Rectal smooth muscle tissue (tissue), 1 donor: Measurements from ENCODE around the gene TSHZ2.

Experiments used
- H3K27ac ChIP-seq: one replicate; pipeline ENCODE4 v1.7.0; 2013; ENCODE audit warnings: low read depth, low read length, inconsistent platforms
- H3K27me3 ChIP-seq: one replicate; pipeline ENCODE4 v1.7.0; 2013; ENCODE audit warnings: low read length; ENCODE audit not compliant: control insufficient read depth, insufficient read depth
- H3K36me3 ChIP-seq: one replicate; pipeline ENCODE4 v1.7.0; 2013; ENCODE audit warnings: low read length; ENCODE audit not compliant: control insufficient read depth, insufficient read depth
- H3K4me1 ChIP-seq: one replicate; pipeline ENCODE4 v1.7.0; 2013; ENCODE audit warnings: low read length; ENCODE audit not compliant: control insufficient read depth, insufficient read depth
- H3K4me3 ChIP-seq: one replicate; pipeline ENCODE4 v1.7.0; 2013; ENCODE audit warnings: low read length
- H3K9ac ChIP-seq: one replicate; pipeline ENCODE4 v1.7.0; 2013; ENCODE audit warnings: low read length

TSHZ2 gene

DNA sequence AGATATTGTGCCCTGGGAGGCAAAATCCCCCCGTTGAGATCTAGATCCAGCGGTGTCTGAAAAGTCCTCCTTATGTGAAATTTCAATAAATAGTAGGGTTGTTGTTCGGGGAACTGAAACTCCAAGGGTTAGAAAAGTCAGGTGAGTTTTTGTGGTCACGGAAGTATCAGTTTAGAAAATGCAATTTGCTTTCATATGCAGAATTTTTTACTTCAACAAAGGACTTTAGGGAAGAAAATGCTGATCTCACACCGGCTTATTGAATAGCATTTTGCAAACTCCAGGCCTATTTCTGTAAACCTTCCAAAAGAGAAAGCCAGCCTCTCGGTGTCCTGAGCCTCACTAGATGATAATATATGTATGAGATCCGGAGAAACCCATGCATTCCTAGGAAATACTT lies 254.7 kb downstream of the TSHZ2 start:
- no peak overlapping the region for H3K9ac ChIP-seq
- no peak overlapping the region for H3K4me3 ChIP-seq
- H3K27ac ChIP-seq, result no peak overlapping the region
- no peaks in the 10 kb centered on the region for H3K27me3 ChIP-seq
- H3K4me1 ChIP-seq, result no peaks in the 10 kb centered on the region
- no peaks in the 10 kb centered on the region for H3K36me3 ChIP-seq

DNA sequence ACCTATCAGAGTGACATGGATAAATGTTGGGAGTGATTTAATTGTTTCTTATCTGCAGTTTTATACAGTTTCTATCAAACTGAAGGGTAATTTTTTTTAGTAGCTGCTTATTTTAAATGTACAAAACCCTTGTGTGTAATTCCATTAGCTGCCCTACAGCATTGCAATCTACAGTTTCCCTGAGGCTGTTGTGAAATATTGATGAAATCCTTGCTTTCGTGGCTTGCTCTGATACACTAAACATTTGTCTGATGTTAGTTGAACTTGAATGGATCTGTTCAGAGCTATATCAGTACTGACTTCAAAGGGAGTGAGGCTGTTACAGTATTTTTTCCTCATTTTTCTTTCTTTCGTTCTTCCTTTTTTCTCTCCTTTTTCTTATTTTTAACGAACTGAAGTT lies 255.4 kb downstream of the TSHZ2 start:
- Histone ChIP-seq H3K9ac (no peak overlapping the region), H3K27me3 (no peaks in the 10 kb centered on the region), H3K27ac (no peak overlapping the region), H3K36me3 (no peaks in the 10 kb centered on the region), H3K4me3 (no peak overlapping the region), H3K4me1 (no peaks in the 10 kb centered on the region)

DNA sequence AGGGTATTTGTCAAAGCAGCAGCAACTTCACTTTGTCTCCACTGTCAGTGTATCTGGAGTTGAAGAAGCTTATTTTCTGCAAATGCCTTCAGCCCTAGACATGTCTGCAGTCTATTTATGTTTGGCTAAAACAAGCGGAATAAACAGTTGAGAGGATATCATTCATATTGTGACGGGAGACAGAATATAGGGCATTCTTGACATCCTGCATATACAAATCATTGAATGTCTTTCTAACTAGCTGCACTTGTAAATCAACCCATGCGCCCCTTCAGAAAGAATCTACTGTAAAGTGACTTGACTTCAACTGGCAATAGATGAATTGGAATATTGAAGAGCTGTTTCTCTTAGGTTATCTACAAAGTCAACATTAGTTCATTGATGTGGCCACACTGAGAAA lies 258.9 kb downstream of the TSHZ2 start:
- H3K27me3 ChIP-seq, result no peaks in the 10 kb centered on the region
- H3K36me3 ChIP-seq, result no peaks in the 10 kb centered on the region
- H3K9ac ChIP-seq, result no peak overlapping the region

DNA sequence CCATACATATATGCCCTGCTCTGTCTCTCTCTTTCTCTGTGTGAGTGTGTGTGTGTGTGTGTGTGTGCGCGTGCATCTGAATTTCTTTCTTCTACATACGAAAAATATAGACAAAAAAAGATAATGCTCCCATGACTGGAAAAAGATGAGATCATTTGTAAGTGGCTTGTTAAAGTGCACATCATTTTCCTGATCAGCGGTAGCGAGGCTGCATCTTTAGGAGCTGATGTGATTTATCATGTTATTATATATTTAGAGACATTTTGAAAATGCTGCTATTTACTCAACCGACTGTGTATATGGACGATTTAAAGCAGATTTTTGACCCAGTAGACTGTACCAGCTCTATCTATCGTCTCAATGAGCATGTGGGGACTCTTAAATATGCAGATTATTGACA lies 265.3 kb downstream of the TSHZ2 start:
- H3K4me3 ChIP-seq, result no peak overlapping the region
- H3K4me1 ChIP-seq, result no peaks in the 10 kb centered on the region
- H3K27ac ChIP-seq, result no peak overlapping the region
- H3K36me3 ChIP-seq, result no peaks in the 10 kb centered on the region
- H3K27me3 ChIP-seq, result no peaks in the 10 kb centered on the region
- no peak overlapping the region for H3K9ac ChIP-seq

More for the DNA sequence above, 258.9 kb downstream of the TSHZ2 start:
- Histone ChIP-seq H3K4me1 (no peaks in the 10 kb centered on the region), H3K4me3 (no peak overlapping the region), H3K27ac (no peak overlapping the region)

DNA sequence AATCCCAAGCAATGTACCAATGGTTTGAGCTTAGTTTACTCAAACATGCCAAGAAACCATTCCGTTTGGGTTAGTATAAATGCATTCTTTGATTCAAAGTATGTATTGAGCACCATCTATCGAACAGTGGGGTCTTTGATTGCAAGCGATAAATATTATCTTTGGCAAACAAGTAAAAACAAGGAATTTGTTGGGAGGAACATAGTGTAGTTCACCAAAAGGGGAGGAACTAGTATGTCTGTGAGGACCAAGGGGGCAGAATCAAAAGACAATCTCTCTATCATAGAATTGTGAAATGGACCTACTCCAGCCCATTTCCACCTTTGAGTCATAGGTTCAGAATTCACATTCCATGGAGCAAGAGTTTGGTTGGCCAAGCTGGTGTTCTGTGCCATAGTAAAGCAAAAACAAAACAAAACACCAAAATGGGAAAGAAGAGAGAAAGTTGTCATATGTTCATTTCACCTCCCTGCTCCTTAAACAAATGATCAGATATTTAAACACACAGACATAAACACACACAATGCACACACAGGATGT lies 266.0 kb downstream of the TSHZ2 start:
- Histone ChIP-seq H3K4me1 (no peaks in the 10 kb centered on the region), H3K9ac (no peak overlapping the region), H3K36me3 (no peaks in the 10 kb centered on the region), H3K27ac (no peak overlapping the region), H3K4me3 (no peak overlapping the region), H3K27me3 (no peaks in the 10 kb centered on the region)

DNA sequence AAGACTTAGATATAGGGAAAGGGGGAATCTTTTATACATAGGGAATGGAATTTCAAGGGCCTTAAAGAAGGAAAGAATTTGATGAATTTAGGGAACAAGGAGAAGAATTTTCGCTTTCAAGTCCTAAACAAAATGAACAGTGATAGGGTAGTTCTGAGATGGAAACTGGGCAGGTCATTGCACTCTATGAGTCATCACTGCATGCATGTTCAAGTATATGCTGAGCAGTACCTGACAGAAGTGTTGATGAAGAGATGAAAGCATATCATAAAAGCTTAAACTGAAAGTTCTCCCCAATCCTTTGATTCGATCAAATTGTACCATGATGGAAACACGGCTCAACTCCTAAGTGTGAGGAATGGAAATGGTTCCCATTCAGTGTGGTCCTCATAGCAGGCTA lies 271.0 kb downstream of the TSHZ2 start:
- no peaks in the 10 kb centered on the region for H3K36me3 ChIP-seq
- H3K4me3 ChIP-seq, result no peak overlapping the region
- H3K27me3 ChIP-seq, result no peaks in the 10 kb centered on the region
- H3K9ac ChIP-seq, result no peak overlapping the region
- no peak overlapping the region for H3K27ac ChIP-seq
- no peaks in the 10 kb centered on the region for H3K4me1 ChIP-seq

DNA sequence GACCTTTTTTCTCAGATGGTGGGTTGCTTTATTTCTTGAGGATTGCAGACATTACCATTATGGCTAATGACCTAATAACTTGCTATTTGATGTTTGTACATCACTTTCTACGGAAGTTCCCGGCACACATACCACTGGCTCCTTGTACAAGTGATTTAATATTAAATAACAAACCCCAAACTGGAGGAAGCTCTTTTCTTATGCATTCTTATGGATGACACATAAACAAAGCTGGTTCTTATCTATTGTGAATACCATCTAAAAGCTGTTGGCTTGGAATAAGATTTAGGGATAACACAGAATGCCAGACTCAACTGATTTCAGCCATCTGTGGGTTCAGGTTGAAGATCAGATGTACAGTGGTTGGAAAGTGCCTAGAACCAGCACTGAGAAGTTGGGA lies 272.6 kb downstream of the TSHZ2 start:
- Histone ChIP-seq H3K4me1 (no peaks in the 10 kb centered on the region), H3K27me3 (no peaks in the 10 kb centered on the region), H3K27ac (no peak overlapping the region), H3K36me3 (no peaks in the 10 kb centered on the region), H3K4me3 (no peak overlapping the region), H3K9ac (no peak overlapping the region)

DNA sequence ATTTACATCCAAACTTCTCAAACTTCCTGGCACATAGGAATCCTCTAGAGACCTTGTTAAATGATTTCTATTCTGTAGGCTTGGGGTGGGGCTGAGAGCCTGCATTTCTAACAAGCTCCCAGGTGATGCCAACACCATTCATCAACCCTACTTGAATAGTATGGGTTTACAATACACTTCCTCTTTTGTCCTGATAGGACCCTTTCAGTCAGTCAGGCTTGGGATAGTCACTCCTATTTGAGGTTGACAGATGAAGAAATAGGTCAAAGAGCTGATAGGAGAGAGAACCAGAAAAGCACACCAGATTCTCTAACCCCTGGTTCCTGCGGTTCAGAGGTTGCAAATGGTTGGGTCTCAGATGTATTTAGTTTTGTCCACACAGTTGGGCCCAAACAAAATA lies 273.4 kb downstream of the TSHZ2 start:
- no peaks in the 10 kb centered on the region for H3K36me3 ChIP-seq
- H3K4me3 ChIP-seq, result no peak overlapping the region
- H3K27ac ChIP-seq, result no peak overlapping the region
- no peaks in the 10 kb centered on the region for H3K27me3 ChIP-seq
- H3K4me1 ChIP-seq, result no peaks in the 10 kb centered on the region
- no peak overlapping the region for H3K9ac ChIP-seq

DNA sequence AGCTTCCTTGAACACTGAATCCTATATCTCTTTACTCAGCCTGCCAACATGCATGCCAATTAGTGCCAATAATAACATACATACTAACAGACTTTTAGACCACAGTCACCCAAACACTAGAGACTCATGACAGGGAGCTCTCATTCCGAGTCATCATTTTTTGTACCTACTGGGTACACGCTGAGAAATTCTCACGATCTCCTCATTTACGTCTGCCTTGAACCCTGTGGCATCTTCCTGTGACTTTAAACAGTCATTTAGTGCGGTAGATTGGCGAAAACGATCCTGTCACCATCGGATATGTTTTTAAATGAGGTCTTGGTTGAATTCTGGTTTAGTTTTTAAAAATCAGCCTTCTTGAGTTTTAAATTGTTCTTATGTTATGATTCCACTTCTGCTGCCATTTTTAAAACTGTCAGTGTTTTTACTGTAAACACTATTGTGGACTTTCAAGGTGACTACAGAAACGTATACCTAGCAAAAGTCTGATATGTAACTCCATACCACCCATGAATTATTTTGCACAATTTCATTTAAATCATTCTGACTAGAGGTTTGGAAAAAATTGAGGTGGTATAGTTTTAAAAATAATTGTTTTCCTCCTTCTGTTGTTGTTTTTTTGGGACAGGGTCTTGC lies 275.4 kb downstream of the TSHZ2 start:
- no peak overlapping the region for H3K9ac ChIP-seq
- H3K4me3 ChIP-seq, result no peak overlapping the region
- H3K27me3 ChIP-seq, result no peaks in the 10 kb centered on the region
- H3K27ac ChIP-seq, result no peak overlapping the region
- no peaks in the 10 kb centered on the region for H3K4me1 ChIP-seq
- H3K36me3 ChIP-seq, result no peaks in the 10 kb centered on the region

DNA sequence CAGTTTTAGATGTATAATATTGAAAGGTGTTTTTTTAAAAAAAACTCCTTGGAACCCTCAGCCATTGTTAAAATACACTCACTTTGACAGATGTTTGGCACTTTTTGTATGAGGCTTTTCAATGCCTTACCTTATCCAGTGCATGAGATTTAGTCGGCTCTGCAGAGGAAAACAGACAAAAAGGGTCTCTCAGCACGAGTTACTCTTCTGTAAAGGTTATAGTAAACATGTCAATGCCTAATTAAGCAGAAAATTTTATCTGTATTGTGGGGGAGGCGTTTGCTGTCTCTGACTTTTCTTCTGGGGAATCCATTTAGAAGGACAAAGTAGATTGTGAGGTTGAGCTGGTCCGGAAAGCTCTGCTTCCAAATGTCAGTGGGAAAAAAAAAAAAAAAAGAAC lies 278.3 kb downstream of the TSHZ2 start:
- H3K9ac ChIP-seq, result no peak overlapping the region
- no peaks in the 10 kb centered on the region for H3K36me3 ChIP-seq
- no peaks in the 10 kb centered on the region for H3K4me1 ChIP-seq
- H3K4me3 ChIP-seq, result no peak overlapping the region
- H3K27ac ChIP-seq, result no peak overlapping the region
- no peaks in the 10 kb centered on the region for H3K27me3 ChIP-seq

DNA sequence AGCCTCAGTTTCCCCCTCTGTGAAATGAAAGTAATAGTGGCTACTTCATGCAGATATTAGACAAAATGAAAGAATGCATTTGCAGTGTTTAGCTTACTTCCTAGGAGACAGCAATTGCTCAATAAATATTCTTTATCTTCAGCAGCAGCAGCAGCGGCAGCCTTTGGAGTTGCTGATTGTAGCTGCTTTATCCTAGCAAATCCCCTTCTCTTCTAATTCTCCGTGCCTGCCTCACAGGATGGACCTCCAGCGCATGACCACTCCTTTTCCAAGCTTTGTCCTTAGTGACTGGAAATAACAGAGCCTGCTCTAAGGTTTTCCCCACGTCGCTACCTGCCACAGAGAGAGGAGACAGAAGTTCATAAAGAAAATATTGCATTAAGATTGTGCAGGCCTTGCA lies 279.8 kb downstream of the TSHZ2 start:
- Histone ChIP-seq H3K4me3 (no peak overlapping the region), H3K27me3 (no peaks in the 10 kb centered on the region), H3K9ac (no peak overlapping the region), H3K27ac (no peak overlapping the region), H3K4me1 (no peaks in the 10 kb centered on the region), H3K36me3 (no peaks in the 10 kb centered on the region)

DNA sequence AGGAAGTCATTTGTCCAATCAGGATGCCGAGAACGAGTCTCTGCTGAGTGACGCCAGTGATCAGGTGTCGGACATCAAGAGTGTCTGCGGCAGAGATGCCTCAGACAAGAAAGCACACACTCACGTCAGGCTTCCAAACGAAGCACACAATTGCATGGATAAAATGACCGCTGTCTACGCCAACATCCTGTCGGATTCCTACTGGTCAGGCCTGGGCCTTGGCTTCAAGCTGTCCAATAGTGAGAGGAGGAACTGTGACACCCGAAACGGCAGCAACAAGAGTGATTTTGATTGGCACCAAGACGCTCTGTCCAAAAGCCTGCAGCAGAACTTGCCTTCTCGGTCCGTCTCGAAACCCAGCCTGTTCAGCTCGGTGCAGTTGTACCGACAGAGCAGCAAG lies 281.5 kb downstream of the TSHZ2 start:
- H3K4me1 ChIP-seq, result no peaks in the 10 kb centered on the region
- no peak overlapping the region for H3K4me3 ChIP-seq
- H3K27ac ChIP-seq, result no peak overlapping the region
- H3K36me3 ChIP-seq, result no peaks in the 10 kb centered on the region
- no peak overlapping the region for H3K9ac ChIP-seq
- no peaks in the 10 kb centered on the region for H3K27me3 ChIP-seq

DNA sequence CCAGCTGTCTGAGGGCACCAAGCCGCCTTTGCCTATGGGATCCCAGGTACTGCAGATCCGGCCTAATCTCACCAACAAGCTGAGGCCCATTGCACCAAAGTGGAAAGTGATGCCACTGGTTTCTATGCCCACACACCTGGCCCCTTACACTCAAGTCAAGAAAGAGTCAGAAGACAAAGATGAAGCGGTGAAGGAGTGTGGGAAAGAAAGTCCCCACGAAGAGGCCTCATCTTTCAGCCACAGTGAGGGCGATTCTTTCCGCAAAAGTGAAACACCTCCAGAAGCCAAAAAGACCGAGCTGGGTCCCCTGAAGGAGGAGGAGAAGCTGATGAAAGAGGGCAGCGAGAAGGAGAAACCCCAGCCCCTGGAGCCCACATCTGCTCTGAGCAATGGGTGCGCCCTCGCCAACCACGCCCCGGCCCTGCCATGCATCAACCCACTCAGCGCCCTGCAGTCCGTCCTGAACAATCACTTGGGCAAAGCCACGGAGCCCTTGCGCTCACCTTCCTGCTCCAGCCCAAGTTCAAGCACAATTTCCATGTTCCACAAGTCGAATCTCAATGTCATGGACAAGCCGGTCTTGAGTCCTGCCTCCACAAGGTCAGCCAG lies 283.0 kb downstream of the TSHZ2 start:
- H3K4me1 ChIP-seq, result no peaks in the 10 kb centered on the region
- no peaks in the 10 kb centered on the region for H3K36me3 ChIP-seq
- H3K27me3 ChIP-seq, result no peaks in the 10 kb centered on the region
- H3K4me3 ChIP-seq, result no peak overlapping the region
- H3K27ac ChIP-seq, result no peak overlapping the region
- no peak overlapping the region for H3K9ac ChIP-seq
